Trophoblast cell (in vitro differentiated cells and primary cell): ENCODE results near the gene ZNF672.
A peak's percentile ranks its signal among the peaks of the same experiment; 100 is the strongest.
"Not testable (repeated sequence)": the region's sequence is repeated elsewhere in the genome, so short reads cannot be mapped to it uniquely, and the experiment has no call there.

ENCODE experiments used
- DNase-seq, 2 donors: peaks; one replicate each; pipeline ENCODE4 v3.0.0-alpha.2; 2016
- H2AFZ ChIP-seq: 2 replicates; pipeline ENCODE4 v1.6.1; 2013; ENCODE audit warnings: low read length, moderate library complexity, mild to moderate bottlenecking; ENCODE audit not compliant: insufficient read depth, poor library complexity
- H2AK5ac ChIP-seq: 2 replicates; pipeline ENCODE4 v1.6.1; 2013; ENCODE audit warnings: mild to moderate bottlenecking, low read length
- H2BK120ac ChIP-seq: 2 replicates; pipeline ENCODE4 v1.6.1; 2013; ENCODE audit warnings: low read length, mild to moderate bottlenecking, moderate library complexity; ENCODE audit not compliant: insufficient read depth, poor library complexity
- H2BK12ac ChIP-seq: 2 replicates; pipeline ENCODE4 v1.6.1; 2013; ENCODE audit warnings: mild to moderate bottlenecking, low read length, moderate library complexity
- H2BK5ac ChIP-seq: 2 replicates; pipeline ENCODE4 v1.6.1; 2013; ENCODE audit warnings: low read length, low read depth, moderate library complexity, mild to moderate bottlenecking; ENCODE audit not compliant: poor library complexity
- H3K14ac ChIP-seq: 2 replicates; pipeline ENCODE4 v1.6.1; 2013; ENCODE audit warnings: mild to moderate bottlenecking, low read length
- H3K18ac ChIP-seq: 2 replicates; pipeline ENCODE4 v1.6.1; 2013; ENCODE audit warnings: mild to moderate bottlenecking, low read length
- H3K23ac ChIP-seq: 2 replicates; pipeline ENCODE4 v1.6.1; 2013; ENCODE audit warnings: low read length
- H3K27ac ChIP-seq: 2 replicates; pipeline ENCODE4 v1.5.1; 2013; ENCODE audit warnings: low read depth, mild to moderate bottlenecking, inconsistent platforms, low read length, moderate library complexity
- H3K27me3 ChIP-seq: 2 replicates; pipeline ENCODE4 v1.6.1; 2013; ENCODE audit warnings: inconsistent platforms, mild to moderate bottlenecking, low read length, moderate library complexity; ENCODE audit not compliant: insufficient read depth
- H3K36me3 ChIP-seq, 2 experiments: 1 replicate in 1 of 2; 2 replicates in 1 of 2; pipeline ENCODE4 v1.6.1; 2013; ENCODE audit warnings: low read length in 2 of 2, mild to moderate bottlenecking in 2 of 2, moderate library complexity in 1 of 2; ENCODE audit not compliant: insufficient read depth in 2 of 2, control insufficient read depth in 1 of 2
- H3K4ac ChIP-seq: 2 replicates; pipeline ENCODE4 v1.6.1; 2013; ENCODE audit warnings: low read depth, mild to moderate bottlenecking, low read length, moderate library complexity
- H3K4me1 ChIP-seq, 2 experiments: 1 replicate in 1 of 2; 2 replicates in 1 of 2; pipeline ENCODE4 v1.6.1; 2013; ENCODE audit warnings: low read length in 2 of 2, mild to moderate bottlenecking in 2 of 2, moderate library complexity in 1 of 2; ENCODE audit not compliant: insufficient read depth in 2 of 2, control insufficient read depth in 1 of 2
- H3K4me2 ChIP-seq: 2 replicates; pipeline ENCODE4 v1.6.1; 2013; ENCODE audit warnings: inconsistent platforms, mild to moderate bottlenecking, low read length, moderate library complexity
- H3K4me3 ChIP-seq: 2 replicates; pipeline ENCODE4 v1.5.1; 2013; ENCODE audit warnings: mild to moderate bottlenecking, low read depth, low read length, inconsistent platforms
- H3K79me1 ChIP-seq: one replicate; pipeline ENCODE4 v1.6.1; 2013; ENCODE audit warnings: low read length
- H3K79me2 ChIP-seq: 2 replicates; pipeline ENCODE4 v1.6.1; 2013; ENCODE audit warnings: low read length, mild to moderate bottlenecking; ENCODE audit not compliant: control insufficient read depth, insufficient read depth, poor library complexity
- H3K9ac ChIP-seq: 2 replicates; pipeline ENCODE4 v1.6.1; 2013; ENCODE audit warnings: mild to moderate bottlenecking, low read length
- H3K9me3 ChIP-seq: 2 replicates; pipeline ENCODE4 v1.6.1; 2013; ENCODE audit warnings: low read depth, mild to moderate bottlenecking, control low read depth, inconsistent platforms, low read length; ENCODE audit not compliant: insufficient read depth
- H4K12ac ChIP-seq: 2 replicates; pipeline ENCODE4 v1.6.1; 2013; ENCODE audit warnings: low read depth, mild to moderate bottlenecking, low read length, moderate library complexity
- H4K8ac ChIP-seq: 2 replicates; pipeline ENCODE4 v1.6.1; 2013; ENCODE audit warnings: low read depth, mild to moderate bottlenecking, low read length, moderate library complexity
- H4K91ac ChIP-seq: one replicate; pipeline ENCODE4 v1.6.1; 2013; ENCODE audit warnings: low read depth, mild to moderate bottlenecking, low read length, moderate library complexity
- WGBS: extraction: QIAGEN DNeasy Blood & Tissue Kit; methylation state at CpG from one replicate; pipeline ENCODE4 v1.1.7; 2013; ENCODE audit warnings: missing lambda C conversion rate; ENCODE audit not compliant: insufficient read length, insufficient coverage; ENCODE audit errors: extremely low coverage; 5-methylcytosine and 5-hydroxymethylcytosine counted together

The ZNF672 gene

GRCh38 chr1:248889914-248890243 is 51.9 kb downstream of the ZNF672 start:
- not testable (repeated sequence) for H3K23ac ChIP-seq, H3K4me2 ChIP-seq

DNA sequence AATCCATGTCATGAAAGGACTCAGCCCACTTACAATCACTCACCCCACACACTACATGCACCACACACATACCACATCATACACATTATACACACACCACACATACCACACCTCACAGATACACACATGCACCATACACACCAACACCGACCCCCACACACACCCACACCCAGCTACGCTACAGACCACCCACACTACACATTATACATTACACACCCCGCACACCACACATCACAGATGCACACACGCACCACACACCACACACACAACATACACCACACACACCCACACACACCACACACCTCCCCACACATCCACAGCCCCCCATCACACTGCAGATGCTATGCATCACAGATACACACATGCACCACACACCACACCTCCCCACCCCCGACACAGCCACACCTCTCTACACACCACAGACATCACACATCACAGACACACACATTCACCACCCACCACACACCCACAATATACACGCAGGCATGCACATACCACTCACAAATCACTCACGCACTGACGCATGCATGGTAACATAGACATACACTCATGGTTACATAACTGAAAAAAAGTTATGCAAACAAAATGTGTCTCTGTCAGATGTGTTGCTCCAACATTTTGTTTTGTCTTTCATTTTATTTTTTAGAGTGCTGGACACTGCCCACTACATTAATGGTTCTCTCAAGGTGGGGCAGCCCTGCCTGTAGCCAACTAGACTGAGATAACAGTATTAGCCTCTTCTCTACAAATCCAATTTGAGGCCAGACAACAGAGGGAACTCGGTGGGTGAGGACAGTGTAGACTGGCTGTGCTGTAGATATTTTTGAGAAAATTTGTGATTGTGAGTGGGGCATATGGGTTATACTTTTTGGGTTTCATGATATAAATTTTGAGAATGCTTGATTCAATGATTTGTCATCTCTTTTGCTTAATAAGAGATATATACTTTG is 52.8 kb downstream of the ZNF672 start:
- no peak overlapping the region for H4K8ac ChIP-seq
- no peak overlapping the region for H4K91ac ChIP-seq
- H3K9me3 ChIP-seq = peaks cover 2% of the 10 kb centered on the region
- no peak overlapping the region for H3K14ac ChIP-seq
- no peaks in the 10 kb centered on the region for H3K27me3 ChIP-seq
- no peaks in the 10 kb centered on the region for H3K79me2 ChIP-seq
- H3K4me2 ChIP-seq = no peak overlapping the region
- no peak overlapping the region for H4K12ac ChIP-seq
- H3K23ac ChIP-seq = no peak overlapping the region
- no peak overlapping the region for H2BK5ac ChIP-seq
- H2BK12ac ChIP-seq = no peak overlapping the region
- H3K27ac ChIP-seq = no peak overlapping the region
- H3K4ac ChIP-seq = no peak overlapping the region
- H3K9ac ChIP-seq = no peak overlapping the region
- H3K18ac ChIP-seq = no peak overlapping the region
- 100% methylated on average over 4 of the region's 9 CpGs for WGBS
- H3K4me3 ChIP-seq = peak overlapping the region; percentile 52
- H2AFZ ChIP-seq = no peak overlapping the region
- H2BK120ac ChIP-seq = no peak overlapping the region
- no peaks in the 10 kb centered on the region for H3K4me1 ChIP-seq
- H3K36me3 ChIP-seq = no peaks in the 10 kb centered on the region
- DNase-seq = peak in 1 of 2 donors; percentile 3
- no peak overlapping the region for H2AK5ac ChIP-seq
- no peaks in the 10 kb centered on the region for H3K79me1 ChIP-seq

More at GRCh38 chr1:248889914-248890243, 51.9 kb downstream of the ZNF672 start:
- DNase-seq = peak in 1 of 2 donors; percentile 23
- not testable (repeated sequence) for H3K36me3 ChIP-seq, H2BK120ac ChIP-seq, H4K8ac ChIP-seq, H2BK5ac ChIP-seq, H3K27ac ChIP-seq, H3K79me2 ChIP-seq, H3K9ac ChIP-seq, H3K14ac ChIP-seq, H4K91ac ChIP-seq, H3K27me3 ChIP-seq, H3K79me1 ChIP-seq, H2AK5ac ChIP-seq, H3K4me1 ChIP-seq, H3K4ac ChIP-seq, H4K12ac ChIP-seq, H3K18ac ChIP-seq, H3K4me3 ChIP-seq, H3K9me3 ChIP-seq, H2BK12ac ChIP-seq, H2AFZ ChIP-seq
- WGBS = no CpG with 5 or more reads among the region's 10 CpGs

- no peak overlapping the region for H4K12ac ChIP-seq
- H3K79me1 ChIP-seq = no peaks in the 10 kb centered on the region
- peaks cover 2% of the 10 kb centered on the region for H3K9me3 ChIP-seq
- H2BK12ac ChIP-seq = no peak overlapping the region
- no peak overlapping the region for H3K4me2 ChIP-seq
- no peak overlapping the region for H3K4me3 ChIP-seq
- H3K18ac ChIP-seq = no peak overlapping the region
- H2BK5ac ChIP-seq = no peak overlapping the region
- H3K9ac ChIP-seq = no peak overlapping the region
- no peak overlapping the region for H2AK5ac ChIP-seq
- H2AFZ ChIP-seq = no peak overlapping the region
- H3K36me3 ChIP-seq = no peaks in the 10 kb centered on the region
- no peaks in the 10 kb centered on the region for H3K4me1 ChIP-seq
- H3K14ac ChIP-seq = no peak overlapping the region
- no peak for DNase-seq
- H3K4ac ChIP-seq = no peak overlapping the region
- no peaks in the 10 kb centered on the region for H3K27me3 ChIP-seq
- H4K8ac ChIP-seq = no peak overlapping the region
- no peak overlapping the region for H3K27ac ChIP-seq
- WGBS = no CpG with 5 or more reads among the region's 2 CpGs
- H4K91ac ChIP-seq = no peak overlapping the region
- H3K23ac ChIP-seq = no peak overlapping the region
- no peak overlapping the region for H2BK120ac ChIP-seq
- no peaks in the 10 kb centered on the region for H3K79me2 ChIP-seq
Observed at GRCh38 chr1:248891758-248892157, 53.7 kb downstream of the ZNF672 start.

- H2AK5ac ChIP-seq = no peak overlapping the region
- no peaks in the 10 kb centered on the region for H3K79me1 ChIP-seq
- H2AFZ ChIP-seq = no peak overlapping the region
- no peak overlapping the region for H3K23ac ChIP-seq
- H3K18ac ChIP-seq = no peak overlapping the region
- H3K4me3 ChIP-seq = no peak overlapping the region
- H3K36me3 ChIP-seq = no peaks in the 10 kb centered on the region
- H3K9me3 ChIP-seq = peaks cover 2% of the 10 kb centered on the region
- no peak for DNase-seq
- WGBS = no CpG with 5 or more reads among the region's 1 CpG
- no peak overlapping the region for H3K27ac ChIP-seq
- H3K79me2 ChIP-seq = no peaks in the 10 kb centered on the region
- no peak overlapping the region for H2BK5ac ChIP-seq
- H3K27me3 ChIP-seq = no peaks in the 10 kb centered on the region
- H2BK12ac ChIP-seq = no peak overlapping the region
- no peak overlapping the region for H2BK120ac ChIP-seq
- H3K4me2 ChIP-seq = no peak overlapping the region
- no peak overlapping the region for H4K12ac ChIP-seq
- H3K14ac ChIP-seq = no peak overlapping the region
- no peaks in the 10 kb centered on the region for H3K4me1 ChIP-seq
- H3K9ac ChIP-seq = no peak overlapping the region
- no peak overlapping the region for H3K4ac ChIP-seq
- H4K8ac ChIP-seq = no peak overlapping the region
- no peak overlapping the region for H4K91ac ChIP-seq
Observed at GRCh38 chr1:248892590-248892989, 54.6 kb downstream of the ZNF672 start.
